HG03558 (cell line): ENCODE results near the gene PTPN23.
A peak's percentile ranks its signal among the peaks of the same experiment; 100 is the strongest.

Experiments used
- ATAC-seq: cut with Tn5 transposase; IDR thresholded peaks from one replicate; pipeline ENCODE4 v1.9.1; 2021; ENCODE audit warnings: moderate number of reproducible peaks; ENCODE audit not compliant: unreplicated experiment; ENCODE audit errors: extremely low read depth

PTPN23 gene

GRCh38 chr3:47418167-47419082 lies 37.6 kb downstream of the PTPN23 start:
- no peak for ATAC-seq

DNA sequence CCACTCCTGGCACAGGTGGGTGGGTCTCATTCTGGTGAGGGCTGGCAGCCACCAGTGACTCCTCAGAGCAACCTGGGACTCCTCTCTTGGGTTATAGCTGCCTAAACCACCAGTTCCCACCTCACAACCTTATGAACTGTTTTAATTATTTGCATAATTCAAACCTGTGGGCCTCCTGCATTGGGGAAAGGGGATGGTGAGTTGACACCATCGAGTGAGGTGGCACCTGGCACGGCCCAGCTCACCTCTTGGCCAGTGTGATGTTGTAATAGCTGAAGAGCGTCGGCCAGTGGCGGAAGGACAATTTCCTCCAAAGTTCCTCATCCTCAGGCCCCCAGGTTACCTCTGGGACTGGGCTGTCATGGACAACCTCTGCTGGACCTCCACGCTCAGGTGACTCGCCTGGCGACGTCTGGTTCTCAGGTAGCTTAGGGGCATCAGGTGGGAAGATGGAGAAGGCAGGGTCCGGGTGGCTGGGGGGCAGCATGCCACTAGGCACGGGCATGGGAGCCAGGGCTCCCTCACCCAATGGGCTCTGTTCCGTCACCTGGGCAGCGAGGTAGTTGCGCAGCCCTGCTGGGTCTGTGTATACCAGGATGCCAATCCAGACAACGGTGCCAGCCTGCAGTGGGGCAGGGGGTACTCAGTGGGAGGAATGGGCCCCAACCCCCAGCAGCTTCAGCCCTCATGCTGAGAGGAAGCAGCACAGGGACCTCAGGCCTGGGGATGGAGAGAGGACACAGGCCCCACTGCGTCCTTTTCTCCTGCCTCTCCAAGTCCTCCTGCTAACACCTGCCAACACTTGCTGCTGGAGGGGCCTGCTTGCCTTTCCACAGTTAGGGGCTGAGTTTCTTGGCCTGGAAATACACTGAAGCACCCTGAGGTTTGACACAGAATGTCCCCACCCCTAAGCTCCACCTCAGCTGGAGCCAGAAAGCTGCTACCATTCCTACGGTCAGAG lies 38.5 kb downstream of the PTPN23 start:
- ATAC-seq: no peak

DNA sequence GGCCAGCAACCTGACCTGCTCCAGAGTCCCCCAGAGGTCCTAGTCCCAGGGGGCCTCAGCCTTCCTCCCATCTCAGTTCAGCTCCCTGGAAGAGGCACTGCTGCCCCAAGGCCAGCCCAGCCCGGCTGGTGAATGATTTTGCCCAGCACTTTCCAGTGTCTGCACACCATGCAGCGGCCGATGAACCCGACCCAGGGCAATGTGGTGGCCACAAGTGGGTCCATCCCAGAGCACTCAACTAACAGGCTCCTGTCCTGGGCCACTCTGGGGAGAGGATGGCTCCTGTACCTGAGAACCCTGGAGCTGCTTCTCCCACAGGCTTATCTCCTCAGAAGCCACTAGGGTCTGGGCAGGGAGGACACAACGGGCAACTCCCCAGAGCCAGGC lies 39.2 kb downstream of the PTPN23 start:
- ATAC-seq: no peak

- peak; percentile 69 for ATAC-seq
Measured at GRCh38 chr3:47420511-47421484, 40.0 kb downstream of the PTPN23 start.

DNA sequence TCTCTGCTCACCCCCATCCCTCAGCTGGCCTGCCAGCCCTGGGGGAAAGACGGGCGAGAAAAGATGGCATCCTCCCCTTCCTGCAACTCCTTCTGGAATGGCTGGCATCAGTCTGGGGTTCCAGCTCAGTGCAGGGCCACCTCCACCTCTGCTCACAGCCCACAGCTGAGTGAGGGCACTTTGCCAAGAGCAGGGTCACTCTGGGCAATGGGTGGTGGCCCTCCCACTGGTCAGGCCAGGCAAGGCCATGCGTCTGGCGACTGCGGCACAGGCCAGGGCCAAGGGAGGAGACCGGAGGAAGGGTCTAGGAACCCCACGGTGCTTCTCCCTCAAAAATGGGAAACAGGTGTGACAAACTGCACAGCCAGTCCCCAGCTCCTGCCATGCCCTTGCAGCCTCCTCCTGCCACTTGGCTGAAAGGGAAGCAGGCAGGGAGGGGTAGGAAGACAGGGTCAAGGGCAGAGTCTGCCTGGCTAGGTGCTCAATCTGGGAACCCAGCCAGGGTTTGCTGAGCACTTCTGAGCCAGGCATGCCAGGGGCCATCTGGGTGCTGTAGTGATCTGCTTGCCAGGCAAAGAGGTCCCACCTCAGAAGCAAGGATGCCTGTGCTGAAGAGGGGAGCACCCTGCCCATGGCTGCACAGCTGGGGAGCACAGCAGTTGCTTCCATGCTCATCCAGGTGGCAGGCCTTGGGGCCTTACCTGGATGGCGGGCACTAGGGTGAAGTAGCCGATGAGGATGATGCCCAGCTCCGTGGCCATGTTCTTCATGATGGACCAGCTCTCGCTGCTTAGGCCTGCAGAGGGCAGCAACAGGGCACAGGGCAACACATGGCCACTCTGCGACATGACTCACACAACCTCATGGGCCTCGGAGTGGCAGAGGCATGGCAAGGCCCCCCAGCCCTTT lies 41.2 kb downstream of the PTPN23 start:
- no peak for ATAC-seq

GRCh38 chr3:47422743-47423142 lies 41.9 kb downstream of the PTPN23 start:
- ATAC-seq: no peak

- no peak for ATAC-seq
Measured at GRCh38 chr3:47423548-47424145, 42.8 kb downstream of the PTPN23 start.

GRCh38 chr3:47424434-47425382 lies 43.9 kb downstream of the PTPN23 start:
- ATAC-seq: no peak

- no peak for ATAC-seq
Measured at GRCh38 chr3:47425383-47425778, 44.6 kb downstream of the PTPN23 start.

GRCh38 chr3:47425959-47426358 lies 45.1 kb downstream of the PTPN23 start:
- ATAC-seq: no peak

DNA sequence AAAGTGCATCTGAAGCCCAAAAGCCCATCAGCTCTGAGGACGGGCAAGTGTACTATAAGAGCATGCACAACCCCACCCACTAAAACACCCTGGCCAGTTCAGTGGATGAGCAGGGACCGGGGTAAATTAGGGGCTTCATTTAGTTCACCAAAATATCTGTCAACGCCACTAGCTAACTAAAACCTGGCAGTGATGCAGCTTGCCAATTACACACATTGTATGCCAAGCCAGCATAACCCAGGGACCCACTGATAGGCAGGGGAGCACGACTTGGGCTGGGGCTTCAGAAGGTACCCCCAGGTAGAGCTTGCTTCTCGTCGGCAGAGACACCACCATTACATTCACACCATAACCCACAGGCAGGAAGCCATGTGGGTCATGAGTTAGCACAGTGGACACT lies 47.0 kb downstream of the PTPN23 start:
- no peak for ATAC-seq

DNA sequence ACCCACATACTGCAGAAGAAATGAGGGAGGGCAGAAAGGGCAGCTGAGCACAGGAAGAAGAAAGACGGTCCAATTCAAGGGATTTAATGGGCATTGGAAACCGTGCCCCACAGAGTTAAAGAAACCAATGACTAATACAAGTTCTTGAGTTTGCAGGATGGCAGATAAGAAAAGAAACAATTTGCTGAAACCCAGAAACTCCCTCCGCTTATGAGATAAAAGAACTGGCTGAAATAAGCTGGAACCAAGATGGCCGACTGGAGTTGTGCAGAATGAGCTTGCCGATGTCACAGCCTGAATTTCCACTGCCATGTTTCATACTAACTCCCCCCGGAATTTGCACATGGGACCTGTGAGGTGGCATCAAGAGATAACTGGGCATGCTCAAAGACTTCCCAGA lies 47.8 kb downstream of the PTPN23 start:
- no peak for ATAC-seq

DNA sequence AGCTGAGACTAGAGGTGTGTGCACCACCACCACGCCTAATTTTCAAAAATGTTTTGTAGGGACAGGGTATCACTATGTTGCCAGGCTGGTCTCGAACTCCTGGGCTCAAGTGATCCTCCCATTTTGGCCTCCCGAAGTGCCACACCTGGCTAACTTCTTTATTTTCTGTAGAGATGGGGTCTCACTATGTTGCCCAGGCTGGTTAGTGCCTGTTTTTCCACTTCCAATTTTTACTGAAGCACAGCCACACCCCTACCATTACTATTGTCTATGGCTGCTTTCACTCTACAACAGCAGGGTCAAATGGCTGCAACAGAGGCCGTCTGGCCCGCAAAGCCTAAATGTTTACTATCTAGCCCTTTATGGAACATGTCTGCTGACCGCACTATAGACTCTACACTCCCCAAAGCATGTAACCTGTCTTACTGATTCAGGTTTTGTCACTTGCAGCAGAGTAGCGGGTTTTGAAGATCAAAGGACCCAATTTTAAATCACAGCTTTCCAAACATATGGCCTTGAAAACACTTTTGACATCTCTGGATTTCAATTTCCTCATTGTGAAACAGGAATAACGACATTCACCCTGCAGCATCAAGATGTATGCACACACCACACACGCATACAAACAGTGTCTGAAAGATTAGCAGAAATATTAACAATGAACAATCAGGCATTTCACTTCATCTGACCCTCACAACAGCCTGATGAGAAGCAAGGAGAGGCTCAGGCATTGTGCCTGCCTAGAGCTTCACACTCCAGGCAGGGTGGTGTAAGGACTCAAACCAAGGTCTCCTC lies 48.9 kb downstream of the PTPN23 start:
- no peak for ATAC-seq

DNA sequence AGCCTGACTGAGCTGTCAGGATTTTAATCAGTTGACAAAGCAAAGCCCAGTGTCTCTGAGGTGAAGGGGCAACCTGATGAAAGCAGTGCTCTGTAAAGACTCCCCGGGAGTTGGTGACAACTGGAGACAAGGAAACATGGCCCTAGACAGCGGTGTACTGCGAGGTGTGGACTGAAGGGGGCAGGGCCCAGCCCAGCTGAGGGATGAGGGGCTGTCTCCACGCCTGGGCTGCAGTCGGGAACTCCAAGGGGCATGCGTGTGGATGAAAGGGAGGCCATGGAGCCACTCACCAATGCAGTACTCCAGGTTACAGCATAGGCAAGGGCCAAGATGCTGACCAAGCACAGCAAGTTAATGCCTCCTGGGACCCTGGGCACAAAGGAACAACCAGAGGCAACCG lies 49.8 kb downstream of the PTPN23 start:
- no peak for ATAC-seq

GRCh38 chr3:47431225-47431624 lies 50.4 kb downstream of the PTPN23 start:
- ATAC-seq: no peak

DNA sequence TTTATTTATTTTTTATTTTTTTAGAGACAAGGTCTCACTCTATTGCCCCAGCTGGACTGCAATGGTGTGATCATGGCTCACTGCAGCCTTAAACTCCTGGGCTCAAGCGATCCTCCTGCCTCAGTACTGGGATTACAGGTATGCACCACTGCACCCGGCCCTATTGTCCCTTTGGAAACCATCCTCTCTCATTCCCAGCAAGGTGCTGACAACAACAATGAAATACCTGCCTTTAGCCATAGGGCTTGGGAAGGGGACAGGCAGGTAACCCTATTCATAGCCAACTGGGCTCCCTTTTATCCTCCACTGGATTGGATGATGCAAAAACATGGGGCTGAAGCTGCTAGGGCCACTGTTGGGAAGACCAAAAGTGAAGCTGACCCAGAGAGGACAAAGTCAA lies 51.9 kb downstream of the PTPN23 start:
- no peak for ATAC-seq

GRCh38 chr3:47433796-47434195 lies 53.0 kb downstream of the PTPN23 start:
- no peak for ATAC-seq
